ENCODE measurements around the gene WNT8B. TPM values are rescaled to one million over a fixed set of nuclear protein-coding genes. Genes with fewer than 3 reads are reported as not detected.

The WNT8B gene
- total and polyA plus RNA-seq, 12 donors: 0.03 to 0.97 (median 0.53) TPM; not detected in 5

DNA sequence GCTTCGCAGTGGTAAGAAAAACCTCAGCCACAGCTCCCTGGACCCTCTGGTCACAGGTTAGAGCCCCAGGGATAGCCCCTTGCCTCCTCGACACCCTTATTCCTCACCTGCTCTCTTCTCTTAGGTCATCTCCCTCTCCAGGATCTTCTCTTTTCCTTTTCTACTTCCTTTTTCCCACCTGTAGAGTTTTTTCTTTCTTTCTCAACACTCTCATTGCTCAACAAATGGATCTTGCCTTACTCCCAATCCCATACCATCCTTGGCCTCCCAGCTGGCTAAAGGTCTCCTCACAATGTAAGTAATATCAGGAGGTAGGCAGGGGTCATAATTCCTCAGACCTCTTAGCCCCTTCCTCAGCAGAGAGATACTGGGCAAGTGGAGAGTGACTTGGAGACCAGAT, 17.2 kb downstream of the WNT8B start:
- H3K36me3 ChIP-seq (replicated peaks in 1 of 2): no peaks in the 10 kb centered on the region
- intact Hi-C loops (cut with DNase I): loop anchor here in 1 of 2 donors (5.0 kb wide), 1 partner anchor 37 kb away; the partner anchor contains the start of gene SEC31B
- no peak for TF ChIP-seq POLR2A (IDR thresholded peaks at IDR 0.05)
- TF ChIP-seq CTCF (IDR thresholded peaks at IDR 0.05): no peak
- peaks cover 8 to 13% of the 10 kb centered on the region in 2 donors for H3K4me1 ChIP-seq (replicated peaks in 1 of 2)
- WGBS, 4 donors: 67 to 79% (median 74%) methylated on average over 2 of the region's 2 CpGs
- no peak for DNase-seq
- no peak overlapping the region for H3K27ac ChIP-seq
- H3K27me3 ChIP-seq: peaks cover 22% of the 10 kb centered on the region
- no peak overlapping the region for H3K4me3 ChIP-seq
- no peaks in the 10 kb centered on the region for H3K9me3 ChIP-seq (replicated peaks in 1 of 3)

GRCh38 chr10:100481462-100482081, 18.8 kb downstream of the WNT8B start:
- WGBS, 4 donors: 1 to 2% (median 2%) methylated on average over 14 to 19 of the region's 19 CpGs
- H3K9me3 ChIP-seq (replicated peaks in 1 of 3): no peaks in the 10 kb centered on the region
- TF ChIP-seq POLR2A (IDR thresholded peaks at IDR 0.05): no peak
- no peak for TF ChIP-seq CTCF (IDR thresholded peaks at IDR 0.05)
- peaks cover 8 to 13% of the 10 kb centered on the region in 2 donors for H3K4me1 ChIP-seq (replicated peaks in 1 of 2)
- H3K36me3 ChIP-seq (replicated peaks in 1 of 2): no peaks in the 10 kb centered on the region
- no peak overlapping the region for H3K27ac ChIP-seq
- peaks cover 22% of the 10 kb centered on the region for H3K27me3 ChIP-seq
- peak; percentile 77 to 98 (median 88) for DNase-seq
- intact Hi-C loops (cut with DNase I): loop anchor here in 1 of 2 donors (5.0 kb wide), 1 partner anchor 36 kb away; the partner anchor contains the start of gene SEC31B
- H3K4me3 ChIP-seq: peak overlapping the region in 1 of 4 donors; percentile 44

GRCh38 chr10:100482181-100482833, 19.5 kb downstream of the WNT8B start:
- Histone ChIP-seq H3K27ac (no peak overlapping the region), H3K4me1 (replicated peaks in 1 of 2) (peaks cover 8 to 13% of the 10 kb centered on the region in 2 donors), H3K36me3 (replicated peaks in 1 of 2) (peaks cover 0 to 3% of the 10 kb centered on the region in 2 donors), H3K27me3 (peaks cover 22% of the 10 kb centered on the region), H3K4me3 (peak overlapping the region in 2 of 4 donors; percentile 20 to 44), H3K9me3 (replicated peaks in 1 of 3) (no peaks in the 10 kb centered on the region)
- peak; percentile 70 to 87 (median 82) for DNase-seq
- intact Hi-C loops (cut with DNase I): loop anchor here in 1 of 2 donors (5.0 kb wide), 1 partner anchor 35 kb away; the partner anchor contains the start of gene SEC31B
- peak in 1 of 2 donors; percentile 43 for TF ChIP-seq POLR2A (IDR thresholded peaks at IDR 0.05)
- peak; percentile 39 to 87 (median 66) for TF ChIP-seq CTCF (IDR thresholded peaks at IDR 0.05)
- 0 to 1% (median 0%) methylated on average over 27 to 59 of the region's 59 CpGs for WGBS, 4 donors

GRCh38 chr10:100482834-100483185, 20.0 kb downstream of the WNT8B start:
- intact Hi-C loops (cut with DNase I): loop anchor here in 1 of 2 donors (5.0 kb wide), 1 partner anchor 34 kb away; the partner anchor contains the start of gene SEC31B
- Histone ChIP-seq H3K27ac (no peak overlapping the region), H3K36me3 (replicated peaks in 1 of 2) (peaks cover 0 to 8% of the 10 kb centered on the region in 2 donors), H3K27me3 (peaks cover 22% of the 10 kb centered on the region), H3K4me1 (replicated peaks in 1 of 2) (peaks cover 8 to 13% of the 10 kb centered on the region in 2 donors), H3K9me3 (replicated peaks in 1 of 3) (no peaks in the 10 kb centered on the region), H3K4me3 (peak overlapping the region in 1 of 4 donors; percentile 44)
- WGBS, 4 donors: 37 to 48% (median 44%) methylated on average over 5 of the region's 5 CpGs
- TF ChIP-seq CTCF (IDR thresholded peaks at IDR 0.05) (peak in 1 of 6 experiments; percentile 30), POLR2A (IDR thresholded peaks at IDR 0.05) (no peak)
- no peak for DNase-seq
